Measurements from ENCODE around the gene SLC26A1. TPM values are rescaled to one million over a fixed set of nuclear protein-coding genes. Genes with fewer than 3 reads are reported as not detected.

SLC26A1 gene
- total RNA-seq, 1 experiment from 2014 or later = not detected

Other genes starting within 250 kb of the SLC26A1 start
- not detected in 2 replicates for gene CPLX1, start 167.3 kb downstream of the SLC26A1 start, total RNA-seq (2014; rRNA removed; shearing (Covaris generic))
- 23.1 and 28.2 TPM in 2 replicates for gene GAK, start 61.1 kb downstream of the SLC26A1 start, total RNA-seq (2014; rRNA removed; shearing (Covaris generic))
- 13.5 and 17.4 TPM in 2 replicates for gene TMEM175, start 60.9 kb downstream of the SLC26A1 start, total RNA-seq (2014; rRNA removed; shearing (Covaris generic))
- 1.6 TPM in 2 replicates for gene DGKQ, start 19.8 kb downstream of the SLC26A1 start, total RNA-seq (2014; rRNA removed; shearing (Covaris generic))
- 0.60 and 2.0 TPM in 2 replicates for gene IDUA, start 6.4 kb downstream of the SLC26A1 start, total RNA-seq (2014; rRNA removed; shearing (Covaris generic))
- 3.1 and 4.6 TPM in 2 replicates for gene FGFRL1, start 18.2 kb upstream of the SLC26A1 start, total RNA-seq (2014; rRNA removed; shearing (Covaris generic))
- not detected in 2 replicates for gene RNF212, start 120.2 kb upstream of the SLC26A1 start, total RNA-seq (2014; rRNA removed; shearing (Covaris generic))
- 3.8 and 7.7 TPM in 2 replicates for gene SPON2, start 179.2 kb upstream of the SLC26A1 start, total RNA-seq (2014; rRNA removed; shearing (Covaris generic))

Data from RPMI7951 (cell line).